Measurements from ENCODE around the gene KANSL1. TPM values are rescaled to one million over a fixed set of nuclear protein-coding genes. Genes with fewer than 3 reads are reported as not detected.

KANSL1 gene
- total RNA-seq, 2 donors from 2014 or later = 68.2 to 190 TPM

GRCh38 chr17:46043606-46044005, 149.6 kb downstream of the KANSL1 start:
- Histone ChIP-seq H3K27me3 (no peaks in the 10 kb centered on the region), H3K36me3 (replicated peaks in 1 of 2; ENCODE audit: insufficient read depth in 1 of 2, low read depth in 2 of 2) (peaks cover 0 to 4% of the 10 kb centered on the region in 2 donors), H3K4me1 (peaks cover 87% of the 10 kb centered on the region), H3K4me3 (no peak overlapping the region), H3K27ac (peak overlapping the region; percentile 57 to 86 (median 67)), H3K9me3 (no peaks in the 10 kb centered on the region)
- no peak for ATAC-seq
- intact Hi-C loops (cut with DNase I) = no loop called here
- no peak for DNase-seq
- WGBS, 2 donors = 81 to 84% methylated on average over 3 of the region's 3 CpGs
- TF ChIP-seq POLR2A (IDR thresholded peaks at IDR 0.05) (no peak), CTCF (IDR thresholded peaks at IDR 0.05) (no peak)

GRCh38 chr17:46042925-46043324, 150.3 kb downstream of the KANSL1 start:
- Histone ChIP-seq H3K9me3 (no peaks in the 10 kb centered on the region), H3K27ac (peak overlapping the region in 3 of 4 donors; percentile 57 to 86 (median 72)), H3K4me3 (no peak overlapping the region), H3K36me3 (replicated peaks in 1 of 2; ENCODE audit: insufficient read depth in 1 of 2, low read depth in 2 of 2) (peaks cover 0 to 9% of the 10 kb centered on the region in 2 donors), H3K4me1 (peaks cover 87% of the 10 kb centered on the region), H3K27me3 (no peaks in the 10 kb centered on the region)
- intact Hi-C loops (cut with DNase I) = no loop called here
- WGBS, 2 donors = 23 to 31% methylated on average over 3 of the region's 3 CpGs
- TF ChIP-seq CTCF (IDR thresholded peaks at IDR 0.05) = no peak
- TF ChIP-seq POLR2A (IDR thresholded peaks at IDR 0.05) = no peak
- DNase-seq (no peak), ATAC-seq (no peak)

GRCh38 chr17:46042246-46042645, 151.0 kb downstream of the KANSL1 start:
- Histone ChIP-seq H3K4me1 (peaks cover 84% of the 10 kb centered on the region), H3K27ac (peak overlapping the region in 3 of 4 donors; percentile 57 to 86 (median 72))
- peak; percentile 51 for ATAC-seq

GRCh38 chr17:46039592-46040186, 153.5 kb downstream of the KANSL1 start:
- peaks cover 76% of the 10 kb centered on the region for H3K4me1 ChIP-seq
- intact Hi-C loops (cut with DNase I) = no loop called here
- DNase-seq = peak; percentile 37 to 70 (median 50)
- WGBS, 2 donors = 16 to 36% methylated on average over 5 of the region's 5 CpGs
- no peak overlapping the region for H3K4me3 ChIP-seq
- no peaks in the 10 kb centered on the region for H3K27me3 ChIP-seq
- TF ChIP-seq CTCF (IDR thresholded peaks at IDR 0.05) = no peak
- TF ChIP-seq POLR2A (IDR thresholded peaks at IDR 0.05) = no peak
- H3K27ac ChIP-seq = peak overlapping the region in 3 of 4 donors; percentile 3 to 86 (median 16)
- H3K9me3 ChIP-seq = no peaks in the 10 kb centered on the region
- peaks cover 0 to 10% of the 10 kb centered on the region in 2 donors for H3K36me3 ChIP-seq (replicated peaks in 1 of 2; ENCODE audit: insufficient read depth in 1 of 2, low read depth in 2 of 2)
- ATAC-seq = no peak

More at GRCh38 chr17:46042246-46042645, 151.0 kb downstream of the KANSL1 start:
- Histone ChIP-seq H3K36me3 (replicated peaks in 1 of 2; ENCODE audit: insufficient read depth in 1 of 2, low read depth in 2 of 2) (peaks cover 0 to 10% of the 10 kb centered on the region in 2 donors), H3K9me3 (no peaks in the 10 kb centered on the region), H3K27me3 (no peaks in the 10 kb centered on the region), H3K4me3 (no peak overlapping the region)
- TF ChIP-seq POLR2A (IDR thresholded peaks at IDR 0.05) (no peak), CTCF (IDR thresholded peaks at IDR 0.05) (no peak)
- 3 to 12% methylated on average over 2 of the region's 2 CpGs for WGBS, 2 donors
- intact Hi-C loops (cut with DNase I) = no loop called here
- DNase-seq = peak in 1 of 4 donors; percentile 19

GRCh38 chr17:46038937-46039336, 154.3 kb downstream of the KANSL1 start:
- 86 to 90% methylated on average over 12 of the region's 12 CpGs for WGBS, 2 donors
- H3K27ac ChIP-seq = peak overlapping the region in 3 of 4 donors; percentile 3 to 86 (median 16)
- peaks cover 76% of the 10 kb centered on the region for H3K4me1 ChIP-seq
- no peak overlapping the region for H3K4me3 ChIP-seq
- no peak for ATAC-seq
- H3K36me3 ChIP-seq (replicated peaks in 1 of 2; ENCODE audit: insufficient read depth in 1 of 2, low read depth in 2 of 2) = peaks cover 0 to 10% of the 10 kb centered on the region in 2 donors
- TF ChIP-seq POLR2A (IDR thresholded peaks at IDR 0.05) (no peak), CTCF (IDR thresholded peaks at IDR 0.05) (no peak)
- H3K27me3 ChIP-seq = no peaks in the 10 kb centered on the region
- intact Hi-C loops (cut with DNase I) = no loop called here
- no peak for DNase-seq
- no peaks in the 10 kb centered on the region for H3K9me3 ChIP-seq
